CD4-positive, alpha-beta T cell (primary cell): ENCODE results near the gene MARVELD2. TPM values are rescaled to one million over a fixed set of nuclear protein-coding genes. Genes with fewer than 3 reads are reported as not detected.

ENCODE experiments used
- ATAC-seq: fragments of 200-7000 bp; cut with Tn5 transposase; one replicate; pipeline ENCODE4 v1.10.0; 2022; ENCODE audit warnings: mild to moderate bottlenecking; ENCODE audit not compliant: poor library complexity
- CTCF ChIA-PET: fragments of 350-600 bp; sonication (Branson Sonifier 250); formaldehyde crosslinking; loops from one replicate; lab custom pipeline; 2021; ENCODE audit warnings: antibody characterized with exemption, inconsistent platforms; lab: Charles Lee
- POLR2A ChIA-PET: fragments of 350-600 bp; sonication (Branson Sonifier 250); formaldehyde crosslinking; loops from one replicate; lab custom pipeline; 2021; ENCODE audit warnings: antibody characterized with exemption, inconsistent platforms; lab: Charles Lee
- DNase-seq, 14 experiments: peaks; one replicate each; pipeline ENCODE4 v3.0.0-alpha.2; 2013 to 2020; ENCODE audit warnings: mixed read lengths in 2 of 14
- H3K27ac ChIP-seq, 2 donors: one replicate each; pipeline versions ENCODE4 v1.5.1 to v1.7.0; 2013; ENCODE audit warnings: low read length in 2 of 2, low read depth in 1 of 2, mild to moderate bottlenecking in 1 of 2
- H3K27me3 ChIP-seq, 2 experiments: 1 replicate in 1 of 2; 2 replicates in 1 of 2; pipeline versions ENCODE4 v1.6.1 to v1.7.0; 2013; ENCODE audit warnings: low read length in 2 of 2, control low read depth in 1 of 2, mild to moderate bottlenecking in 1 of 2, moderate library complexity in 1 of 2; ENCODE audit not compliant: insufficient read depth in 2 of 2, control insufficient read depth in 1 of 2
- H3K36me3 ChIP-seq: one replicate; pipeline ENCODE4 v1.6.1; 2013; ENCODE audit warnings: low read length, control low read depth; ENCODE audit not compliant: insufficient read depth
- H3K4me1 ChIP-seq: one replicate; pipeline ENCODE4 v1.6.1; 2013; ENCODE audit warnings: low read length, control low read depth; ENCODE audit not compliant: insufficient read depth
- H3K4me3 ChIP-seq: one replicate; pipeline ENCODE4 v1.5.1; 2013; ENCODE audit warnings: mild to moderate bottlenecking, low read length, moderate library complexity
- H3K9me3 ChIP-seq, 2 experiments: 1 replicate in 1 of 2; 2 replicates in 1 of 2; pipeline versions ENCODE4 v1.6.1 to v1.7.0; 2013; ENCODE audit warnings: low read length in 2 of 2, mild to moderate bottlenecking in 2 of 2, control low read depth in 1 of 2, moderate library complexity in 1 of 2; ENCODE audit not compliant: control insufficient read depth in 1 of 2, insufficient read depth in 1 of 2
- H3K27ac Mint-ChIP-seq: one replicate; pipeline ENCODE4 v1.8.0; 2020; ENCODE audit warnings: mixed read lengths
- H3K27me3 Mint-ChIP-seq: one replicate; pipeline ENCODE4 v1.8.0; 2021; ENCODE audit warnings: mixed read lengths
- H3K36me3 Mint-ChIP-seq: one replicate; pipeline ENCODE4 v1.8.0; 2021; ENCODE audit warnings: low read depth, mixed read lengths
- H3K4me1 Mint-ChIP-seq: one replicate; pipeline ENCODE4 v1.8.0; 2021; ENCODE audit warnings: low read depth, mixed read lengths
- H3K4me3 Mint-ChIP-seq: one replicate; pipeline ENCODE4 v1.8.0; 2020; ENCODE audit warnings: mild to moderate bottlenecking, mixed read lengths
- H3K9me3 Mint-ChIP-seq: one replicate; pipeline ENCODE4 v1.8.0; 2020; ENCODE audit warnings: mixed read lengths
- CTCF ChIP-seq: fragments of 200-600 bp; IDR thresholded peaks from one replicate; pipeline ENCODE4 v1.8.0; 2022; ENCODE audit warnings: antibody characterized with exemption, mild to moderate bottlenecking
- intact Hi-C, 2 experiments: fragments of 100-400 bp; cut with DNase I in 1 of 2; cut with micrococcal nuclease in 1 of 2; formaldehyde crosslinking; loops; one replicate each; pipeline versions ENCODE4 v1.15.1 to v1.9.0; 2023 to 2025; cut with DNase I, micrococcal nuclease
- polyA plus RNA-seq, 2 donors: library from polyadenylated mRNA; unstranded; fragments of 120-200 nt; gene quantifications; one replicate each; pipeline ENCODE4 v1.2.1, GENCODE V29; 2013
- total RNA-seq, 174 experiments: library from RNA in 2 of 174; stranded (reverse) in 2 of 174; gene quantifications; one replicate each; pipeline ENCODE4 v1.2.3 and lab custom pipeline; 2021 to 2026

Gene MARVELD2
- total RNA-seq: under 1 TPM; 0.14 to 0.19 TPM
- 0.20 TPM for polyA plus RNA-seq (2013, experiment 1 of 2)
- 0.26 TPM for polyA plus RNA-seq (2013, experiment 2 of 2)
- total RNA-seq (lab: John Stamatoyannopoulos, UW): 0.07 to 5.8 (median 1.3) reads per million in 172 experiments

- Mint-ChIP-seq H3K27ac (peak within 1 kb of the TSS; percentile 29), H3K4me3 (peak within 1 kb of the TSS; percentile 85), H3K9me3 (no peaks in the 10 kb centered on the region), H3K4me1 (peaks cover 16% of the 10 kb centered on the region), H3K36me3 (peaks cover 27% of the 10 kb centered on the region), H3K27me3 (no peaks in the 10 kb centered on the region)
- Histone ChIP-seq H3K9me3 (no peaks in the 10 kb centered on the region), H3K4me3 (peak within 1 kb of the TSS; percentile 59), H3K27me3 (no peaks in the 10 kb centered on the region), H3K4me1 (peaks cover 5% of the 10 kb centered on the region), H3K36me3 (peaks cover 9% of the 10 kb centered on the region), H3K27ac (no peak within 1 kb of the TSS)
- TF ChIP-seq CTCF: no peak
- CTCF ChIA-PET: no interaction called here
- DNase-seq (peak in 13 of 14 experiments; percentile 9 to 69 (median 38)), ATAC-seq (peak; percentile 77)
- intact Hi-C loops: no loop called here
- POLR2A ChIA-PET: no interaction called here
Measured at GRCh38 chr5:69414885-69415583, at the start of gene MARVELD2. MARVELD2 (plus strand) TSS chr5:69415116; CDS start chr5:69419386, 4,270 bp downstream.

- Histone ChIP-seq H3K27me3 (no peaks in the 10 kb centered on the region), H3K4me1 (peaks cover 20% of the 10 kb centered on the region), H3K27ac (peak overlapping the region; percentile 94 to 98), H3K9me3 (no peaks in the 10 kb centered on the region), H3K36me3 (peaks cover 35% of the 10 kb centered on the region), H3K4me3 (no peak overlapping the region)
- no peak for DNase-seq
- no peak for ATAC-seq
- H3K9me3 Mint-ChIP-seq: no peaks in the 10 kb centered on the region
- H3K27ac Mint-ChIP-seq: peak overlapping the region; percentile 98
- ChIA-PET CTCF (no interaction called here), POLR2A (interaction anchor here (0.6 to 1.1 kb wide), 2 partner anchors 45 to 274 kb away, joined by 4 read pairs; partner anchors contain the start of gene SLC30A5)
- no peak for TF ChIP-seq CTCF
- peaks cover 60% of the 10 kb centered on the region for H3K4me1 Mint-ChIP-seq
- H3K4me3 Mint-ChIP-seq: peak overlapping the region; percentile 99
- intact Hi-C loops: loop anchor here (2.0 to 5.0 kb wide), 5 partner anchors 35 to 325 kb away; partner anchors contain the start of genes CCDC125 (in 2 of the 2) and CCNB1 (in 1 of the 2)
- no peaks in the 10 kb centered on the region for H3K27me3 Mint-ChIP-seq
- peaks cover 63% of the 10 kb centered on the region for H3K36me3 Mint-ChIP-seq
Measured at GRCh38 chr5:69367697-69368279, 47.1 kb upstream of the MARVELD2 start.

- intact Hi-C loops: loop anchor here (1.0 to 5.0 kb wide), 7 partner anchors 36 to 326 kb away; partner anchors contain the start of genes CCDC125 (in 2 of the 2), CCNB1 (in 1 of the 2) and CENPH (in 1 of the 2)
- ChIA-PET POLR2A (interaction anchor here (1.9 to 2.1 kb wide), 2 partner anchors 35 to 134 kb away, joined by 11 to 17 read pairs; partner anchors contain the start of genes CCDC125 and CDK7), CTCF (no interaction called here)
- Mint-ChIP-seq H3K27ac (peak overlapping the region; percentile 98), H3K4me3 (peak overlapping the region; percentile 99), H3K27me3 (no peaks in the 10 kb centered on the region), H3K9me3 (no peaks in the 10 kb centered on the region), H3K4me1 (peaks cover 60% of the 10 kb centered on the region), H3K36me3 (peaks cover 61% of the 10 kb centered on the region)
- peak overlapping the region; percentile 94 to 98 for H3K27ac ChIP-seq
- TF ChIP-seq CTCF: no peak
- peak overlapping the region; percentile 90 for H3K4me3 ChIP-seq
- no peaks in the 10 kb centered on the region for H3K9me3 ChIP-seq
- peaks cover 20% of the 10 kb centered on the region for H3K4me1 ChIP-seq
- peak; percentile 15 for ATAC-seq
- H3K36me3 ChIP-seq: peaks cover 31% of the 10 kb centered on the region
- H3K27me3 ChIP-seq: no peaks in the 10 kb centered on the region
- peak in 6 of 14 experiments; percentile 3 to 72 (median 22) for DNase-seq
Measured at GRCh38 chr5:69368458-69369339, 46.2 kb upstream of the MARVELD2 start.
